Middle frontal gyrus (tissue), 1 donor: ENCODE results near the gene EXOC1L.

Experiments
- DNase-seq: peaks from one replicate; pipeline ENCODE4 v3.0.0-alpha.2; 2015; ENCODE audit warnings: low spot score; ENCODE audit errors: extremely low spot score

EXOC1L gene

DNA sequence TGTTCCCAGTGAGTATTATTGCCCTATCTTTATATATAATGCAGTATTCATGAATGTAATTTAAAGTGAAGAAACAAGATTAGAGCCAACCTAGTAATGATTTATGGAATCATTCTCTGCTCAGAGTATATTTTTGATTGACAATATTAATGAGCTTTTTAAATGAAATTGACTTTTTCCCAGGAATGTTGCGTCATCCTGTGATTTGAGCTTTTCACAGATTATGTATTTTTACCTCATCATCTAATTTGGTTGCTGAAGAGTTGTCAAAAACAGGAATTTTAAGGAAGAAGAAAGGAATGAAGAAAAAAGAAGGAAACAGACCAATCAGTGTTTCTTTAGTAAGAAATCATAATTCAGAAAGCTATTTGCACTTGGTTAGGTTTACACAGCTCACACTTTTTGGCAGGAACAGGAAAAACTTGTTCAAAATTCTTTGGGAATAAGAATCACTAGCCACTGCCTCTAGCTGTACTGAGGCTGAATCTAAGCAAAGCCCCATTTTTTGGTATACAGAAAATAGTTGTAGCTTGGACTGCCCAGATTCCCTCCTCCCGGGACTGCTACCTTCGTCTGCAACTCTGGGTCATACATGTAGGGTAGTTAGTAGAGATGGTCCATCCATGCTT is 61.2 kb downstream of the EXOC1L start:
- no peak for DNase-seq

DNA sequence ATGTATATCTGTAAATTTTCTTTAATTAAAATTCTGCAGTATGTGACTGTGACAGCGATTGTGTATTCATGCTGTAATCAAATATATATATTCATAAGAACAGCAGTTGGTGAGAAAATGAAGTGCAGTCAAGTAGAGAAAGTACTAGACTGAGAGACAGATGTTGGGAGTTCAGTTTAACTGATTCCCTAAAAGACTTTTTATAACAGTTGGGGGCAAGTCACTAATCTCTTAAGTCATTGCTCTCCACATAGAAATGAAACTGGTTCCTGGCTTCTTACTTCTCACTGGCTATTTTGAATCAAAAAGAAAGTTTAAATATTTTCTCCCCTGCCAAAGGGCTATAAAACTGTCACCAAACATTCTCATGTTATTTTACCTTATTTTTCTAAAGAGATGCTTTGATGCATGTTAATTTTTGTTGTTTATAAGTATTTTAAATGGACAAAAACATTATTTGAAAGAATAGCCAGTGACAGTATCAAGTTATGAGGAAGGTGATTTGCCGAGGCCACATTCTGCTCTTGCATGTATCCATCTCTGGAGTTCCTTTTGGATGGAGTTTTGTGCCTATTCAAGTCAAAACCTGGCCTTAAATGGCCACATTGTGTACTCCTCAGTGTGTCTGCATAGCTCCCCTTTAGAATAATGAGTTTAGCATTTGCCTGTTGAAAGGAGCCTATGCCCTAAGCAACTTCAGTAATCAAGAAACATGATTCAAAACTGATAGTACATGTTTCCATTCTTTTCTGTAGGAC is 64.7 kb downstream of the EXOC1L start:
- DNase-seq: no peak

DNA sequence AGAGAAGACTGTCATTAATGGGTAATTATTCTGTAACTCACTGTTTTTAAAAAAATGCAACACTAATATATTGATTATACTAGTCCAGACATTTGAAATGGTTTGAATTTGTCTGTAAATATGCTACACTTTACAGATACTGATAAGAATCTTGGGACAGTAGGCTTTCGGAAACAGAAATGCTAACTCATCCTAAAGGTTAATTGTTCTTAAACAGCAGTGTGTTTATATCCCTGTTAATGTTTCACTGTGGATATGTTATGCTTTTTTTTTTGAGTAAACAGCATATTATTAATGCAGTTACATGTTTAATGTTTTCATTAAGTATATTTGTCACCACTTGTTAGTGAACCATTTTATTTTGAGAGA is 65.2 kb downstream of the EXOC1L start:
- no peak for DNase-seq
